Spleen (tissue), 11 donors: Measurements from ENCODE around the gene BAK1. TPM values are rescaled to one million over a fixed set of nuclear protein-coding genes. Genes with fewer than 3 reads are reported as not detected.

Source experiments
- DNase-seq: peaks from one replicate; pipeline ENCODE4 v3.0.0-alpha.2; 2020
- H3K27ac ChIP-seq, 8 donors: fragments of 200-600 bp; sonication (generic) in 7 of 8; 1 replicate in 4 of 8; 2 replicates in 4 of 8; pipeline versions ENCODE4 v1.5.0 to v1.8.0; 2016 to 2021; ENCODE audit warnings: inconsistent platforms in 4 of 8, mild to moderate bottlenecking in 4 of 8, moderate library complexity in 1 of 8
- H3K27me3 ChIP-seq, 7 donors: fragments of 200-600 bp; sonication (generic) in 6 of 7; replicated peaks in 1 of 7; 1 replicate in 4 of 7; 2 replicates in 3 of 7; pipeline versions ENCODE4 v1.5.0 to v1.8.0; 2016 to 2021; ENCODE audit warnings: inconsistent platforms in 3 of 7, mild to moderate bottlenecking in 1 of 7
- H3K36me3 ChIP-seq, 6 donors: fragments of 200-600 bp; sonication (generic) in 5 of 6; 1 replicate in 4 of 6; 2 replicates in 2 of 6; pipeline versions ENCODE4 v1.5.0 to v1.8.0; 2016 to 2021; ENCODE audit warnings: inconsistent platforms in 2 of 6
- H3K4me1 ChIP-seq, 6 donors: fragments of 200-600 bp; sonication (generic) in 5 of 6; 1 replicate in 3 of 6; 2 replicates in 3 of 6; pipeline versions ENCODE4 v1.5.0 to v1.8.0; 2016 to 2021; ENCODE audit warnings: inconsistent platforms in 3 of 6
- H3K4me3 ChIP-seq, 8 donors: fragments of 200-600 bp; sonication (generic) in 7 of 8; 1 replicate in 4 of 8; 2 replicates in 4 of 8; pipeline versions ENCODE4 v1.5.0 to v1.8.0; 2016 to 2021; ENCODE audit warnings: inconsistent platforms in 4 of 8, mild to moderate bottlenecking in 4 of 8, moderate library complexity in 2 of 8
- H3K9me3 ChIP-seq, 8 donors: fragments of 200-600 bp; sonication (generic) in 7 of 8; 1 replicate in 4 of 8; 2 replicates in 4 of 8; pipeline versions ENCODE4 v1.5.0 to v1.8.0; 2016 to 2021; ENCODE audit warnings: inconsistent platforms in 4 of 8
- CTCF ChIP-seq, 11 experiments: fragments of 200-600 bp in 7 of 11; fragments of 450-650 bp in 4 of 11; sonication (generic) in 4 of 11; IDR thresholded peaks in 8 of 11; conservative IDR thresholded peaks in 3 of 11; 1 replicate in 7 of 11; 2 replicates in 4 of 11; pipeline versions ENCODE4 v1.4.0 to v1.8.0; 2016 to 2021; ENCODE audit warnings: antibody characterized with exemption in 11 of 11, inconsistent platforms in 4 of 11, mild to moderate bottlenecking in 1 of 11
- POLR2A ChIP-seq, 3 donors: fragments of 450-650 bp; IDR thresholded peaks; one replicate each; pipeline ENCODE4 v1.5.1; 2017; ENCODE audit warnings: antibody characterized with exemption in 3 of 3, mild to moderate bottlenecking in 1 of 3
- POLR2AphosphoS5 ChIP-seq, 3 donors: sonication (generic); formaldehyde crosslinking; IDR thresholded peaks; one replicate each; pipeline ENCODE4 v1.5.1; 2017; ENCODE audit warnings: antibody characterized with exemption in 3 of 3
- WGBS, 5 donors: extraction: QIAGEN DNeasy Blood & Tissue Kit in 3 of 5; methylation state at CpG; one replicate each; pipeline versions ENCODE4 v1.1.5 to v1.1.7; 2013 to 2018; 5-methylcytosine and 5-hydroxymethylcytosine counted together
- intact Hi-C: fragments of 100-400 bp; cut with DNase I; formaldehyde crosslinking; loops from one replicate; pipeline ENCODE4 v1.15.0; 2023; ENCODE audit warnings: low total_unique reads
- polyA plus RNA-seq, 3 donors: library from polyadenylated mRNA; stranded (reverse); fragments of 200-250 nt; gene quantifications; one replicate each; pipeline ENCODE4 v1.2.1, GENCODE V29; 2013
- total RNA-seq, 7 donors: library from RNA; depleted of rRNA in 3 of 7; stranded (reverse); fragments of >200 nt in 3 of 7; fragmentation: NEBNext Ultra II Directional in 4 of 7; extraction: Animal tissue kit (Norgen Biotek cat#: 25700) in 4 of 7; gene quantifications; one replicate each; pipeline versions ENCODE4 v1.1.0 to v1.2.1, GENCODE V29; 2016 to 2021
- donor health status: healthy with polysubstance abuse.
- donor health status: DM: no; HTN: no; CAD: no; lungs with moderate emphysema.
- donor health status: DM: no; HTN: no; CAD: no.
- donor health status: Bipolar disorder and iron deficiency.
- donor health status: healthy.
- donor health status: DM: no; HTN: no; CAD: no.
- donor health status: DM: yes; HTN: yes; CAD: no.

The BAK1 gene
- total and polyA plus RNA-seq, 10 donors = 14.9 to 34.4 (median 25.9) TPM

GRCh38 chr6:33607784-33608161 is 27.7 kb upstream of the BAK1 start:
- no peak overlapping the region for H3K4me3 ChIP-seq
- H3K27ac ChIP-seq = peak overlapping the region in 2 of 8 donors; percentile 74 to 79
- intact Hi-C loops = no loop called here
- peak; percentile 83 for DNase-seq
- TF ChIP-seq POLR2A (IDR thresholded peaks at IDR 0.05) (no peak), CTCF (IDR thresholded peaks at IDR 0.05 in 8 of 11, conservative IDR thresholded peaks at IDR 0.05 in 3 of 11) (peak in 9 of 11 experiments; percentile 18 to 56 (median 45)), POLR2AphosphoS5 (IDR thresholded peaks at IDR 0.05) (no peak)
- WGBS, 5 donors = 40 to 70% (median 65%) methylated on average over 5 of the region's 5 CpGs
- H3K27me3 ChIP-seq = no peaks in the 10 kb centered on the region
- H3K4me1 ChIP-seq = peaks cover 5 to 40% (median 21%) of the 10 kb centered on the region in 6 donors
- H3K9me3 ChIP-seq = peaks cover 0 to 4% (median 0%) of the 10 kb centered on the region in 8 donors
- H3K36me3 ChIP-seq = no peaks in the 10 kb centered on the region

- Histone ChIP-seq H3K4me1 (peaks cover 5 to 40% (median 21%) of the 10 kb centered on the region in 6 donors), H3K4me3 (no peak overlapping the region), H3K9me3 (peaks cover 0 to 4% (median 0%) of the 10 kb centered on the region in 8 donors), H3K27ac (no peak overlapping the region), H3K36me3 (no peaks in the 10 kb centered on the region), H3K27me3 (no peaks in the 10 kb centered on the region)
- no peak for TF ChIP-seq CTCF (IDR thresholded peaks at IDR 0.05 in 8 of 11, conservative IDR thresholded peaks at IDR 0.05 in 3 of 11)
- TF ChIP-seq POLR2AphosphoS5 (IDR thresholded peaks at IDR 0.05) = no peak
- TF ChIP-seq POLR2A (IDR thresholded peaks at IDR 0.05) = no peak
- intact Hi-C loops = no loop called here
- 78 to 91% (median 84%) methylated on average over 8 of the region's 8 CpGs for WGBS, 5 donors
- DNase-seq = no peak
Observed at GRCh38 chr6:33607126-33607783, 27.2 kb upstream of the BAK1 start.

- peaks cover 5 to 40% (median 21%) of the 10 kb centered on the region in 6 donors for H3K4me1 ChIP-seq
- TF ChIP-seq POLR2A (IDR thresholded peaks at IDR 0.05) = no peak
- no peak for TF ChIP-seq CTCF (IDR thresholded peaks at IDR 0.05 in 8 of 11, conservative IDR thresholded peaks at IDR 0.05 in 3 of 11)
- TF ChIP-seq POLR2AphosphoS5 (IDR thresholded peaks at IDR 0.05) = no peak
- H3K4me3 ChIP-seq = no peak overlapping the region
- WGBS, 5 donors = 93 to 100% (median 95%) methylated on average over 2 of the region's 2 CpGs
- no peaks in the 10 kb centered on the region for H3K36me3 ChIP-seq
- peaks cover 0 to 4% (median 0%) of the 10 kb centered on the region in 8 donors for H3K9me3 ChIP-seq
- no peak overlapping the region for H3K27ac ChIP-seq
- intact Hi-C loops = no loop called here
- DNase-seq = no peak
- no peaks in the 10 kb centered on the region for H3K27me3 ChIP-seq
Observed at GRCh38 chr6:33606642-33607041, 26.6 kb upstream of the BAK1 start.

GRCh38 chr6:33604941-33605854 is 25.1 kb upstream of the BAK1 start:
- Histone ChIP-seq H3K4me1 (peaks cover 0 to 28% (median 15%) of the 10 kb centered on the region in 6 donors), H3K36me3 (no peaks in the 10 kb centered on the region), H3K27me3 (no peaks in the 10 kb centered on the region), H3K4me3 (no peak overlapping the region), H3K9me3 (peaks cover 0 to 4% (median 0%) of the 10 kb centered on the region in 8 donors), H3K27ac (no peak overlapping the region)
- 84 to 94% (median 85%) methylated on average over 4 of the region's 4 CpGs for WGBS, 5 donors
- DNase-seq = no peak
- intact Hi-C loops = no loop called here
- TF ChIP-seq POLR2AphosphoS5 (IDR thresholded peaks at IDR 0.05) = no peak
- TF ChIP-seq CTCF (IDR thresholded peaks at IDR 0.05 in 8 of 11, conservative IDR thresholded peaks at IDR 0.05 in 3 of 11) = no peak
- TF ChIP-seq POLR2A (IDR thresholded peaks at IDR 0.05) = no peak
